HTR-8/SVneo (cell line): ENCODE measurements around the gene TTC23L.
"Not testable (repeated sequence)": the region's sequence is repeated elsewhere in the genome, so short reads cannot be mapped to it uniquely, and the experiment has no call there.

ENCODE experiments used
- DNase-seq: peaks from one replicate; pipeline ENCODE4 v3.0.0; 2011; ENCODE audit warnings: low spot score, mixed read lengths; ENCODE audit not compliant: insufficient read length
- FAIRE-seq: peaks from 2 replicates; lab custom pipeline; 2011; peaks lifted over from hg19 to GRCh38; lab: Jason Lieb, UNC

Gene TTC23L

DNA sequence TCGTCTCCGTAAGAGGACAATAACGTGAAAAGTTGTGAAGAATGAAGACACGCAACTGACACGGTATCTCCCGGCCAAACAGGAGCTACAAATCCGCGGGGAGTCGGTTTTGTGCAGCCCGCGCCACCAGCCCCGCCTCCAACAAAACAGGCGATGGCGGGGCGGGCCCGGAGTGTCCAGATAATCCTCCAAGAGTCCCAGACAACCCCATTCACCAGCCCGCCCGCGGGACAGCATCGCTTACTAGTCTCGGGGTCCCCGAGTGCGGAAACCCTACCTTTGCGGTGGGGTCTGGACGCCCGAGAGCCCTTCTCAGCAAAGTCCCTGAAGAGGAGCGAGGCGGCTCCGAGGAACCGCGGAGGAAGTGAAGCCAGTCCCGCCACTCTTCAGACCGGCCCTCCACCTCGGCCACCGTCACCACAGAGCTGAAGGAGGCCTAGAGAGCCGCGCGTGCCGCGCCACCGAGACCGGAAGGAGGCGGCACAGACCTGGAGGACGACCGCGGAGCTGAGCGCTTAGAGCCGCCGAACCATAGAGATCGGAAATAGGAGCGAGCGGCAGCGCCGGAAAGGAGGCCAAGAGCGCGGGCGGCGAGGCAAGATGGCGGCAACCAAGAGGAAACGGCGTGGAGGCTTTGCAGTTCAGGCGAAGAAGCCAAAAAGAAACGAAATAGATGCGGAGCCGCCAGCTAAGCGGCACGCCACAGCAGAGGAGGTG is 76.3 kb downstream of the TTC23L start, which contains the start of the genes BRIX1 and RAD1:
TSS of gene BRIX1 (plus strand) at position 573 of the 717 bp plus-strand sequence. CDS start at position 601, 28 bp downstream.
TSS of gene RAD1 (minus strand) at position 366 of the 717 bp plus-strand sequence. CDS start 612 bp downstream, outside the sequence.
- FAIRE-seq: peak; percentile 96
- DNase-seq: peak; percentile 96

DNA sequence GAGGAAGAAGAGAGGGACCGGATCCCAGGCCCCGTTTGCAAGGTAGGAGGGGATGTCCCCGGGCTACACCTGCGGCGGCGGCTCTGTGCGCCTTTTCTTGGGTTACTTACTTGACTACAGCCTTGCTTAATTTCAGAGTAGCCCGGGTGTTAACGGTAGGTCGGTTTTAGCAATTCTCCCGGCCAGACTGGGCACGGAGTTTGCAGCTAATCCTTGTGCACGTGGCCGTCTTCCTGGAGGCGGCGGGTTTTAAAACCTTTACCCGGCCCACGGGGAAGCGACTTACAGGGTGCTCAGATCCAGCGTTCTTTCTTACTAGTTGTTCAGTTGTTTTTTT is 76.9 kb downstream of the TTC23L start:
- FAIRE-seq (no peak), DNase-seq (no peak)

GRCh38 chr5:34916518-34916917 is 77.6 kb downstream of the TTC23L start:
- DNase-seq (no peak), FAIRE-seq (no peak)

- DNase-seq (no peak), FAIRE-seq (no peak)
Observed at GRCh38 chr5:34918025-34918424, 79.1 kb downstream of the TTC23L start.

DNA sequence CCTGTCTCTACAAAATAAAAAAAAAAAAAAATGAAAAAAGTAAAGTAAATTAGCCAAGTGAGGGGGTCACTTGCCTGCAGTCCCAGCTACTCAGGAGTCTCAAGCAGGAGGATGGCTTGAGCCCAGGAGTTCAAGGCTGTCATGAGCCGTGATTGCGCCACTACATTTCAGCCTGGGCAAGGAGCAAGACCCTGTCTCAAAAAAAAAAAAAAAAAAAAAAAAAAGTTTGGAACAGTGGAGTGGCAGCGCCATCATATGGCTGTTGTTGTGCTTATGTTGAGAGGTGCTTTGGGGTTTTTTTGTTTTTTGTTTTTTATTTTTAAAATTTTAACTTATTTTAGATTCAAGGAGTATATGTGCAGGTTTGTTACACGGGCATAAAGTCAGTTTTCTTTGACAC is 80.1 kb downstream of the TTC23L start:
- FAIRE-seq (no peak), DNase-seq (no peak)

GRCh38 chr5:34923256-34923655 is 84.3 kb downstream of the TTC23L start:
- DNase-seq, FAIRE-seq: not testable (repeated sequence)

- FAIRE-seq (no peak), DNase-seq (peak; percentile 84)
Observed at GRCh38 chr5:34923694-34924461, 84.9 kb downstream of the TTC23L start.

- DNase-seq (no peak), FAIRE-seq (no peak)
Observed at GRCh38 chr5:34924462-34924765, 85.5 kb downstream of the TTC23L start.

GRCh38 chr5:34926318-34926888 is 87.4 kb downstream of the TTC23L start:
- FAIRE-seq: no peak
- no peak for DNase-seq

- no peak for FAIRE-seq
- DNase-seq: no peak
Observed at GRCh38 chr5:34927785-34928184, 88.8 kb downstream of the TTC23L start.

- no peak for DNase-seq
- FAIRE-seq: no peak
Observed at GRCh38 chr5:34928267-34928666, 89.3 kb downstream of the TTC23L start.

DNA sequence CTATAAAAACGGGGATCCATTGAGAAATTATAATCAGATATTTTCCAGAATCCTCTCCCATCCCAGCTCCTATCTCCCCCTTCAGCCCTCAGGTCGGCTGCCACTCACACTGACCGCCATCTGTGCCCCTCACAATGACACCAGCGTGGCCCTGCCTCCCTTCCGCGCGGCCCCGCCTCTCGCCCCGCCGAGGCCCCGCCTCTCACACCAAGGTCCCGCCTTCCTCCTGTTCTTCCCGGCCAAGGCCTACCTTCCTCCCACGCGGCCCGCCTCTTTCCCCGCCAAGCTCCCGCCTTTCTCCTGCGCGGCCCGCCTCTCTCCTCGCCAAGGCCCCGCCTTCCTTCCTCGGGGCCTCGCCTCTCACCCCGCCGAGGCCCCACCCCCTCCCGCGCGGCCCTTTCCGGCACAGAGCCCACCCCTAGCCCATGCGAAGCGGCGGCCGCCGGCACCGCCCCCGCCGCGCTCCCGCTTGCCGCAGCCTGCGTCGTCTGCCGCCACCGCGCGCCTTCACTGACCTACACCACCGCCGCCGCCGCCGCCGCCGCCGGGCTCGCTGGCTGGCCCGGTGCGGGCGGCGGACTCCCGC is 90.3 kb downstream of the TTC23L start, which contains the start of gene DNAJC21:
TSS of gene DNAJC21 (plus strand) at position 426 of the 586 bp plus-strand sequence. CDS start 261 bp downstream, outside the sequence.
- DNase-seq (peak; percentile 99), FAIRE-seq (peak; percentile 98)

DNA sequence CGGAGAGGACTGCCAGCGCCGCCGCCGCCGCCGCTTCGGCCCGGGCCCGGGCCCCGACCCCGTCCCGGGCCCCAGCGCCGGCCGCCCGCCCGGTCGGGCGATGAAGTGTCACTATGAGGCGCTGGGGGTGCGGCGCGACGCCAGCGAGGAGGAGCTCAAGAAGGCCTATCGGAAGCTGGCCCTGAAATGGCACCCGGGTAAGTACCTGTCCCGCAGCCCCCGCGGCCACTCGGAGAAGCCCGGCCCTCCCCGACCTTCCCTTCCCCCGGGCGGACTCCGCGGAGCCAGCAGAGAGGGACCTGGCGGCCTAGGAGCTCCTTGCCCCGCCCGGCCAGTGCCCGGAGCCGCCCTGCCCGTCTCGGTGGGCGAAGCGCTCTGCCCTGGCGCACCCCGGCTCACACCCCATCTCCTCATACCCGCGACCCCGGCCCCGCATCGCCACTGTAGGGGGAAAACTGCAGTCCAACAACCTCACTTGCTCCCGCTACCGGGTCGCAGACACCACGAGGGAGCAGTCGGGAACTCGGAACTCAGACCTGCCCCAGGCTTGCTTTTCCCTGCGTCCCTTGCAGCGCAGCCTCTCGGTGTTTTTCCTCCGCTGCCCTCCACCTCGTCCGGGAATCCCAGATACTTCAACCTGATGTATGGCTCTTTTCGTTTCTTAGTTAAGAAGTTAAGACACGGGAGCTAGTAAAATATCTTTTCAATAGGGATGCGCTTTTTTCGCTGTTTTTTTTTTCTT is 90.9 kb downstream of the TTC23L start:
- FAIRE-seq (peak; percentile 67), DNase-seq (peak; percentile 85)

DNA sequence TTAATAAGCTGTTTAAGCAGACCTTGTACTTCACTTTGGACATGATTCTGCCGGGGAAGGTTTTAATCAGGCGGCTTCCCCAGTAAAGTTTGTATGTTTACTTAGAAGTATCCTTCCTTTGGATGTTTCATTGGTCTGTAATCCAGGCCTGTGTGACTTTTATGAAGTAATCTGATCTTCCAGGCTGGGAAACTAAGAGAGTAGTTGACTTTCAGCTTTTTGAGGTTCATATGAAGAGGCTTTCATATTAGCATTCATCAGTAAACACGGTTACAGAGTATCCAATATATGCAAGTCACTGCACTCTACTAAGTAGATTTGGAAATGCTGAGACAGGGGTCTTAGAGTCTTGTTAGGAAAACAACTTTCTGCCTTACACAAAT is 91.5 kb downstream of the TTC23L start:
- no peak for FAIRE-seq
- DNase-seq: peak; percentile 21

- DNase-seq (no peak), FAIRE-seq (no peak)
Observed at GRCh38 chr5:34930870-34931269, 91.9 kb downstream of the TTC23L start.

- DNase-seq (no peak), FAIRE-seq (no peak)
Observed at GRCh38 chr5:34932947-34933346, 94.0 kb downstream of the TTC23L start.

DNA sequence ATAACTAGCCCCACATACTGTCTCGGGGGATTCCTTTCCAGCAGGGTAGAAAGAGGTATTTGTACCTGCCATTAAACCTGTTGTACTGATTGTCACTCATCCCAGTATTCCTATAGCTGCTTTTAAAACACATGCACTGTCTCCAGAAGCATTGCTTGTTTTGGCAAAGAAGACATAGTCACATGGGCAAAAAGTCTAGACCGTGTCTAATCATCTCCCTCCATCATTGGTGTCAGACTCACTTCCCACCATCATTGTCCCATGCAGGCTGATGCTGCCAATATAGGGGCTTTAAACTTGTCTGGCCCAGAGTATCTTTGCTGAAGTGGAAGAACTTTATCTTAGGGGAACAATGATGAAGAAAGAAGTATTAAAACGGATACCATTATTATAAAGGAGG is 103.0 kb downstream of the TTC23L start:
- FAIRE-seq: peak; percentile 51
- no peak for DNase-seq

DNA sequence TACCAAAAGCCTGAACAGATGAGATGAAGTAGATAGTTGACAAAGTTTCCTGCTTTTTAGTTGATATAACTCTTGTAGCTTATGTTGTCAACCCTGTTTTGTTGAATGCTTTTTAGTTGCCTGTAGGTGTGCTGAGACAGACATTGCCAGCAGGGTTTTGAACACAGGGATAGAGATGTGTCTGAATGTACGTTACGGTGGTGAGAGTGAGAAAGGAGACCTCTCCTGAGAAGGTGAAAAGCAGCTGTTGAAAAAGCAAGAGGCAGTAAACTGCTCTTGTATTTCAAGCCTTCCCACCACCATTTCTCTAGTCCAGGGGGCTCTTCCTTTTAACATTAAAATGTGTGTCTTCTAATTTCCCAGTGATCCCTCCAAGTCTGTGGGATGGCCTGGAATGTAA is 105.1 kb downstream of the TTC23L start:
- FAIRE-seq: no peak
- DNase-seq: no peak

GRCh38 chr5:34944460-34945047 is 105.6 kb downstream of the TTC23L start:
- FAIRE-seq (no peak), DNase-seq (no peak)
